Erythroblast (primary cell): Measurements from ENCODE around the gene PLEKHH2.

Experiments
- GATA1 ChIP-seq: IDR thresholded peaks from 2 replicates; pipeline ENCODE4 v1.6.1; 2011; ENCODE audit warnings: low read depth, mild to moderate bottlenecking, control low read depth, low read length, moderate library complexity
- POLR2A ChIP-seq: IDR thresholded peaks from 2 replicates; pipeline ENCODE4 v1.6.1; 2011; ENCODE audit warnings: mild to moderate bottlenecking, low read length

DNA sequence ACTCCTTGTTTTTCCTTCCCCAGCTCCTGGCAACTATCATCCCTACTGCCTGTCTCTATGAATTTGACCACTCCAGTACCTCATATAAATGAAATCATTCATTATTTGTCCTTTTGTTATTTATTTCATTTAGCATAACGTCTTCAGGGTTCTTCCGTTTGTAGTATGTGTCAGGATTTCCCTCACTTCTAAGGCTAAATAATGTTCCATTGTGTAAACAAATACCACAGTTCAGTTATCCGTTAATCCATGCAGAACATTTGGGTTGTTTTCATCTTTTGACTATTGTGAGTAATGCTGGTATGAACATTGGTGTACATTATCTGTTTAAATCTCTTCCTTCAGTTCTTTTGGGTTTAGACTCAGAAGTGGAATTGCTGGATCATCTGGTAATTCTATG, 155.6 kb downstream of the PLEKHH2 start:
- TF ChIP-seq POLR2A: no peak
- no peak for TF ChIP-seq GATA1
